IMR-90 (cell line): Measurements from ENCODE around the gene YKT6. TPM values are rescaled to one million over a fixed set of nuclear protein-coding genes. Genes with fewer than 3 reads are reported as not detected.

Experiments used
- ATAC-seq: fragments of 200-7000 bp; cut with Tn5 transposase; 2 replicates; pipeline ENCODE4 v1.9.1; 2020; ENCODE audit warnings: low read depth, mild to moderate bottlenecking, moderate library complexity
- BruUV-seq: library from RNA; stranded (reverse); fragments of 400-500 nt; replicated peaks from 2 replicates; lab custom pipeline; 2021; lab: Mats Ljungman, UMichigan
- CTCF ChIA-PET: fragments of 300-600 bp; formaldehyde crosslinking; extraction: SDS; loops from one replicate; lab custom pipeline; 2021; ENCODE audit warnings: antibody characterized with exemption; lab: Yijun Ruan, JAX
- POLR2A ChIA-PET: fragments of 300-600 bp; sonication (Branson Sonifier 250); formaldehyde crosslinking; loops from one replicate; lab custom pipeline; 2022; ENCODE audit warnings: antibody characterized with exemption; ENCODE audit not compliant: unreplicated experiment; lab: Charles Lee
- DNase-seq: peaks from one replicate; pipeline ENCODE4 v3.0.0; 2013
- H2AFZ ChIP-seq: replicated peaks from 2 replicates; pipeline ENCODE3; 2013; ENCODE audit warnings: low read length, mild to moderate bottlenecking; ENCODE audit not compliant: poor library complexity
- H2AK5ac ChIP-seq: 2 replicates; pipeline ENCODE4 v1.6.1; 2013; ENCODE audit warnings: low read depth, low read length, inconsistent platforms
- H2AK9ac ChIP-seq: replicated peaks from 2 replicates; pipeline ENCODE3; 2013; ENCODE audit warnings: mild to moderate bottlenecking, low read depth, low read length, moderate library complexity; ENCODE audit not compliant: poor library complexity
- H2BK120ac ChIP-seq: 2 replicates; pipeline ENCODE4 v1.6.1; 2013; ENCODE audit warnings: low read depth, low read length, inconsistent platforms
- H2BK15ac ChIP-seq: 3 replicates; pipeline ENCODE4 v1.6.1; 2013; ENCODE audit warnings: low read depth, low read length, inconsistent platforms
- H2BK20ac ChIP-seq: 2 replicates; pipeline ENCODE4 v1.6.1; 2013; ENCODE audit warnings: low read depth, mild to moderate bottlenecking, inconsistent platforms, low read length, moderate library complexity
- H2BK5ac ChIP-seq: 2 replicates; pipeline ENCODE4 v1.6.1; 2013; ENCODE audit warnings: mild to moderate bottlenecking, low read depth, low read length, inconsistent platforms; ENCODE audit not compliant: poor library complexity, severe bottlenecking
- H3K14ac ChIP-seq: replicated peaks from 2 replicates; pipeline ENCODE4 v1.6.1; 2013; ENCODE audit warnings: low read depth, low read length, inconsistent platforms
- H3K18ac ChIP-seq: 2 replicates; pipeline ENCODE4 v1.6.1; 2013; ENCODE audit warnings: low read depth, low read length, control low read depth
- H3K23ac ChIP-seq: 2 replicates; pipeline ENCODE4 v1.6.1; 2013; ENCODE audit warnings: low read depth, low read length, inconsistent platforms
- H3K27ac ChIP-seq: 2 replicates; pipeline ENCODE4 v1.5.1; 2013; ENCODE audit warnings: mild to moderate bottlenecking, control low read depth, low read length; ENCODE audit not compliant: insufficient read depth
- H3K27me3 ChIP-seq: 2 replicates; pipeline ENCODE4 v1.6.1; 2013; ENCODE audit warnings: low read length; ENCODE audit not compliant: control insufficient read depth, insufficient read depth
- H3K36me3 ChIP-seq: 2 replicates; pipeline ENCODE4 v1.6.1; 2013; ENCODE audit warnings: low read length, mixed read lengths; ENCODE audit not compliant: control insufficient read depth, insufficient read depth
- H3K4ac ChIP-seq: 2 replicates; pipeline ENCODE4 v1.6.1; 2013; ENCODE audit warnings: low read depth, low read length, inconsistent platforms
- H3K4me1 ChIP-seq: 2 replicates; pipeline ENCODE4 v1.6.1; 2013; ENCODE audit warnings: low read length, mixed read lengths; ENCODE audit not compliant: control insufficient read depth, insufficient read depth
- H3K4me2 ChIP-seq: 2 replicates; pipeline ENCODE4 v1.6.1; 2013; ENCODE audit warnings: low read depth, mild to moderate bottlenecking, control low read depth, low read length, moderate library complexity
- H3K4me3 ChIP-seq: 2 replicates; pipeline ENCODE4 v1.5.1; 2013; ENCODE audit warnings: low read depth, mild to moderate bottlenecking, control low read depth, low read length, moderate library complexity; ENCODE audit not compliant: insufficient read depth
- H3K56ac ChIP-seq: 2 replicates; pipeline ENCODE4 v1.6.1; 2013; ENCODE audit warnings: low read length, inconsistent platforms; ENCODE audit not compliant: insufficient read depth; ENCODE audit errors: extremely low read depth
- H3K79me1 ChIP-seq, 2 experiments: 2 replicates each; pipeline ENCODE4 v1.6.1; 2013; ENCODE audit warnings: low read length in 2 of 2, inconsistent platforms in 1 of 2, low read depth in 1 of 2
- H3K9ac ChIP-seq: 2 replicates; pipeline ENCODE4 v1.6.1; 2013; ENCODE audit warnings: low read depth, low read length, control low read depth
- H3K9me1 ChIP-seq: 2 replicates; pipeline ENCODE4 v1.6.1; 2013; ENCODE audit warnings: low read length, inconsistent platforms; ENCODE audit not compliant: insufficient read depth
- H3K9me3 ChIP-seq: 2 replicates; pipeline ENCODE4 v1.6.1; 2013; ENCODE audit warnings: low read length; ENCODE audit not compliant: control insufficient read depth, insufficient read depth
- H4K20me1 ChIP-seq: 2 replicates; pipeline ENCODE4 v1.6.1; 2013; ENCODE audit warnings: low read length, inconsistent platforms; ENCODE audit not compliant: insufficient read depth
- H4K5ac ChIP-seq: 2 replicates; pipeline ENCODE4 v1.6.1; 2013; ENCODE audit warnings: mild to moderate bottlenecking, low read depth, low read length, control low read depth
- H4K8ac ChIP-seq, 2 experiments: 2 replicates each; pipeline ENCODE4 v1.6.1; 2013; ENCODE audit warnings: low read depth in 2 of 2, low read length in 2 of 2, control low read depth in 1 of 2, inconsistent platforms in 1 of 2
- H4K91ac ChIP-seq: 2 replicates; pipeline ENCODE4 v1.6.1; 2013; ENCODE audit warnings: low read depth, low read length, inconsistent platforms; ENCODE audit not compliant: insufficient read depth
- BHLHE40 ChIP-seq: fragments of 150-350 bp; IDR thresholded peaks from 2 replicates; pipeline ENCODE4 v1.6.1; 2016; ENCODE audit warnings: mild to moderate bottlenecking, low read depth, low read length
- CEBPB ChIP-seq: IDR thresholded peaks from 2 replicates; pipeline ENCODE4 v1.6.1; 2012; ENCODE audit warnings: low read depth, low read length, improper control_type of control experiment
- CHD1 ChIP-seq: IDR thresholded peaks from 2 replicates; pipeline ENCODE4 v1.6.1; 2012; ENCODE audit warnings: low read depth, low read length, improper control_type of control experiment
- CTCF ChIP-seq: conservative IDR thresholded peaks from 2 replicates; pipeline ENCODE4 v1.5.1; 2012; ENCODE audit warnings: mild to moderate bottlenecking, low read depth, low read length, improper control_type of control experiment
- ELK1 ChIP-seq: fragments of 150-350 bp; IDR thresholded peaks from 2 replicates; pipeline ENCODE4 v1.6.1; 2016; ENCODE audit warnings: low read depth, mild to moderate bottlenecking, low read length, moderate library complexity, borderline replicate concordance
- FOS ChIP-seq: fragments of 150-350 bp; IDR thresholded peaks from 2 replicates; pipeline ENCODE4 v1.6.1; 2016; ENCODE audit warnings: low read depth, low read length
- MAFK ChIP-seq: IDR thresholded peaks from 2 replicates; pipeline ENCODE4 v1.6.1; 2012; ENCODE audit warnings: low read depth, low read length, improper control_type of control experiment
- MAZ ChIP-seq: IDR thresholded peaks from 2 replicates; pipeline ENCODE4 v1.6.1; 2012; ENCODE audit warnings: low read depth, mild to moderate bottlenecking, low read length, improper control_type of control experiment, moderate library complexity, borderline replicate concordance
- MXI1 ChIP-seq: IDR thresholded peaks from 2 replicates; pipeline ENCODE4 v1.6.1; 2012; ENCODE audit warnings: low read depth, mild to moderate bottlenecking, low read length, moderate library complexity, borderline replicate concordance
- NFE2L2 ChIP-seq: fragments of 150-350 bp; IDR thresholded peaks from 2 replicates; pipeline ENCODE4 v1.6.1; 2016; ENCODE audit warnings: low read depth, mild to moderate bottlenecking, low read length
- POLR2A ChIP-seq: IDR thresholded peaks from 2 replicates; pipeline ENCODE4 v1.6.1; 2012; ENCODE audit warnings: mild to moderate bottlenecking, low read depth, low read length
- RAD21 ChIP-seq: IDR thresholded peaks from 2 replicates; pipeline ENCODE4 v1.6.1; 2012; ENCODE audit warnings: low read length, improper control_type of control experiment
- RCOR1 ChIP-seq: IDR thresholded peaks from 2 replicates; pipeline ENCODE4 v1.6.1; 2012; ENCODE audit warnings: mild to moderate bottlenecking, low read length, improper control_type of control experiment; ENCODE audit not compliant: insufficient replicate concordance
- RFX5 ChIP-seq: IDR thresholded peaks from 2 replicates; pipeline ENCODE4 v1.8.0; 2012; ENCODE audit warnings: low read depth, mild to moderate bottlenecking, low read length, moderate library complexity
- SMC3 ChIP-seq: fragments of 150-350 bp; IDR thresholded peaks from 2 replicates; pipeline ENCODE4 v1.6.1; 2016; ENCODE audit warnings: low read depth, mild to moderate bottlenecking, antibody characterized with exemption, low read length, moderate library complexity
- USF2 ChIP-seq: fragments of 150-350 bp; IDR thresholded peaks from 2 replicates; pipeline ENCODE4 v1.6.1; 2017; ENCODE audit warnings: mild to moderate bottlenecking, antibody characterized with exemption, low read length, low read depth
- WGBS, 2 experiments: methylation state at CpG; one replicate each; pipeline versions ENCODE4 v1.1.5 to v1.1.7; 2013; ENCODE audit warnings: missing lambda C conversion rate in 2 of 2; ENCODE audit not compliant: insufficient read length in 1 of 2; ENCODE audit errors: extremely low coverage in 2 of 2; 5-methylcytosine and 5-hydroxymethylcytosine counted together
- dilution Hi-C: fragments of 300-500 bp; cut with HindIII; formaldehyde crosslinking; loops from one replicate; pipeline ENCODE4 v1.14.3; 2018; ENCODE audit warnings: low sequenced_read_pairs; ENCODE audit not compliant: unreplicated experiment
- in situ Hi-C: fragments of 300-500 bp; cut with MboI; formaldehyde crosslinking; loops from 3 replicates; pipeline ENCODE4 v1.14.3; 2019; ENCODE audit warnings: low sequenced_read_pairs, inconsistent platforms, mixed read lengths
- intact Hi-C: fragments of 100-400 bp; cut with micrococcal nuclease; formaldehyde crosslinking; loops from 2 replicates; pipeline ENCODE4 v1.10.0; 2022
- polyA plus RNA-seq, 3 experiments: library from polyadenylated mRNA; depleted of rRNA; stranded (reverse); fragments of >200 nt; gene quantifications; 2 replicates each; pipeline ENCODE4 v1.2.3, GENCODE V29; 2012; ENCODE audit warnings: low replicate concordance in 1 of 3
- total RNA-seq: library from RNA; depleted of rRNA; stranded (reverse); fragments of >200 nt; gene quantifications from 2 replicates; pipeline ENCODE4 v1.2.3, GENCODE V29; 2012

The YKT6 gene
- total and polyA plus RNA-seq, 2 of the 4 experiments (the other 2 are of a cell fraction), result 115 to 120 TPM

GRCh38 chr7:44161371-44161770 lies 39.4 kb upstream of the YKT6 start:
- H2BK120ac ChIP-seq, result no peak overlapping the region
- no peaks in the 10 kb centered on the region; the same call in 1 of the 2 replicates for H3K27me3 ChIP-seq
- ChIA-PET CTCF (no interaction called here), POLR2A (no interaction called here)
- no peak overlapping the region for H2BK20ac ChIP-seq
- ATAC-seq (no peak), DNase-seq (no peak)
- H2BK5ac ChIP-seq, result no peak overlapping the region
- no peak overlapping the region for H3K27ac ChIP-seq
- H4K91ac ChIP-seq, result no peak overlapping the region
- dilution Hi-C loops (no loop called here), intact Hi-C loops (no loop called here), in situ Hi-C loops (no loop called here)
- H3K9me1 ChIP-seq, result peaks cover 7% of the 10 kb centered on the region; the same call in 1 of the 2 replicates
- H2BK15ac ChIP-seq, result no peak overlapping the region
- H3K4ac ChIP-seq, result no peak overlapping the region
- no peak overlapping the region for H4K5ac ChIP-seq
- H3K4me1 ChIP-seq, result peaks cover 8% of the 10 kb centered on the region
- no CpG with 5 or more reads among the region's 2 CpGs for WGBS, 2 experiments
- H3K4me3 ChIP-seq, result no peak overlapping the region
- no peaks in the 10 kb centered on the region for H3K9me3 ChIP-seq
- no peak overlapping the region for H3K14ac ChIP-seq
- no peaks in the 10 kb centered on the region for H3K36me3 ChIP-seq
- TF ChIP-seq RFX5, result no peak
- no peak for TF ChIP-seq ELK1
- TF ChIP-seq MAZ, result no peak
- TF ChIP-seq SMC3, result no peak
- no peak for TF ChIP-seq BHLHE40
- TF ChIP-seq CTCF, result no peak
- no peak for TF ChIP-seq CHD1
- TF ChIP-seq USF2, result no peak
- TF ChIP-seq POLR2A, result no peak
- TF ChIP-seq NFE2L2, result no peak
- TF ChIP-seq MAFK, result no peak
- TF ChIP-seq RAD21, result no peak
- no peak for TF ChIP-seq RCOR1
- TF ChIP-seq MXI1, result no peak
- TF ChIP-seq FOS, result no peak
- no peak for TF ChIP-seq CEBPB
- H3K4me2 ChIP-seq, result no peak overlapping the region
- H3K9ac ChIP-seq, result no peak overlapping the region
- no peaks in the 10 kb centered on the region for H4K20me1 ChIP-seq
- H3K18ac ChIP-seq, result no peak overlapping the region
- no peak overlapping the region for H4K8ac ChIP-seq
- H3K56ac ChIP-seq, result no peak overlapping the region
- no peak overlapping the region for H3K23ac ChIP-seq
- H2AK9ac ChIP-seq, result no peak overlapping the region
- H2AK5ac ChIP-seq, result no peak overlapping the region
- H2AFZ ChIP-seq, result no peak overlapping the region
- BruUV-seq, result no TSS peak
- H3K79me1 ChIP-seq, result no peaks in the 10 kb centered on the region
